SH-SY5Y (cell line): ENCODE measurements around the gene MCF2L.

Source experiments
- GATA2 ChIP-seq: IDR thresholded peaks from 2 replicates; pipeline ENCODE4 v1.6.1; 2011; ENCODE audit warnings: mild to moderate bottlenecking, low read depth, low read length
- GATA3 ChIP-seq: IDR thresholded peaks from 2 replicates; pipeline ENCODE4 v1.6.1; 2011; ENCODE audit warnings: low read depth, mild to moderate bottlenecking, low read length, moderate library complexity

The MCF2L gene

GRCh38 chr13:113077566-113077952 lies 108.5 kb downstream of the MCF2L start:
- no peak for TF ChIP-seq GATA3
- no peak for TF ChIP-seq GATA2

DNA sequence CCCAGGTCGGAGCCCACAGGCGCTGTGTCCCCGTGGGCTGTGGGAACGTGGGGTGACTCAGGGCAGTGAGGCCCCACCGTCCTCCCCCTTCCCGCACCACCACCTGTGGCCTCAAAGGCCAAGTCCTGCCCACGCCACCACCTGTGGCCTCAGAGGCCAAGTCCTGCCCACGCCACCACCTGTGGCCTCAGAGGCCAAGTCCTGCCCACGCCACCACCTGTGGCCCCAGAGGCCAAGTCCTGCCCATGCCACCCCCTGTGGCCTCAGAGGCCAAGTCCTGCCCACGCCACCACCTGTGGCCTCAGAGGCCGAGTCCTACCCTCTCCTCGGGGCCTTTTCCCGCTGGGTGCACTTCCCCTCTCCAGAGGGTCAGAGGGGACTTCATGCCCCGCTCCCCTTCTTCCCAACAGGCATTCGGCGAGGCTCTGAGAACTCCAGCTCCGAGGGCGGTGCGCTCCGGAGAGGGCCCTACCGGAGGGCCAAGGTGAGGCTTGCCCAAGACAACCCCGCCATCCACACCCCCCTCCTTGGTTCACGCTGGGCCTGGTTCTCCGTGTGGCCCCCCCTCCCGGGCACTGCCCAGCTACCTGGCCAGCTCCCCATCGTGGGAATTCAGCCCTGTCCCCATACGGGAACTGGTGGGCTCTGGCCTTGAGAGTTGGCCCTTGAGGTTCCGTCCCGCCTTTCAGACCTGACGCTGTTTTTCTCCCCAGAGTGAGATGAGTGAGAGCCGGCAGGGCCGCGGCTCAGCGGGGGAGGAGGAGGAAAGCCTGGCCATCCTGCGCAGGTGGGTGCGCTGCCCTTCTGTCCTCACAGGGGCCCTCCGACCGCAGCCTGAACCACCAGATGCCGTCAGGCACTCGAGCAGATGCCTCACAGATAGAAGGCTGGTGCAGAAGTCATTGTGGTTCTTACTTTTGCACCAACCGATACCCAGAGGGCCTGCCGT lies 109.2 kb downstream of the MCF2L start:
- TF ChIP-seq GATA2 (no peak), GATA3 (no peak)

- no peak for TF ChIP-seq GATA3
- no peak for TF ChIP-seq GATA2
Observed at GRCh38 chr13:113078902-113079780, 110.1 kb downstream of the MCF2L start.

GRCh38 chr13:113080361-113080831 lies 111.4 kb downstream of the MCF2L start:
- no peak for TF ChIP-seq GATA3

- no peak for TF ChIP-seq GATA2
Observed at GRCh38 chr13:113080901-113081521, 112.0 kb downstream of the MCF2L start.

DNA sequence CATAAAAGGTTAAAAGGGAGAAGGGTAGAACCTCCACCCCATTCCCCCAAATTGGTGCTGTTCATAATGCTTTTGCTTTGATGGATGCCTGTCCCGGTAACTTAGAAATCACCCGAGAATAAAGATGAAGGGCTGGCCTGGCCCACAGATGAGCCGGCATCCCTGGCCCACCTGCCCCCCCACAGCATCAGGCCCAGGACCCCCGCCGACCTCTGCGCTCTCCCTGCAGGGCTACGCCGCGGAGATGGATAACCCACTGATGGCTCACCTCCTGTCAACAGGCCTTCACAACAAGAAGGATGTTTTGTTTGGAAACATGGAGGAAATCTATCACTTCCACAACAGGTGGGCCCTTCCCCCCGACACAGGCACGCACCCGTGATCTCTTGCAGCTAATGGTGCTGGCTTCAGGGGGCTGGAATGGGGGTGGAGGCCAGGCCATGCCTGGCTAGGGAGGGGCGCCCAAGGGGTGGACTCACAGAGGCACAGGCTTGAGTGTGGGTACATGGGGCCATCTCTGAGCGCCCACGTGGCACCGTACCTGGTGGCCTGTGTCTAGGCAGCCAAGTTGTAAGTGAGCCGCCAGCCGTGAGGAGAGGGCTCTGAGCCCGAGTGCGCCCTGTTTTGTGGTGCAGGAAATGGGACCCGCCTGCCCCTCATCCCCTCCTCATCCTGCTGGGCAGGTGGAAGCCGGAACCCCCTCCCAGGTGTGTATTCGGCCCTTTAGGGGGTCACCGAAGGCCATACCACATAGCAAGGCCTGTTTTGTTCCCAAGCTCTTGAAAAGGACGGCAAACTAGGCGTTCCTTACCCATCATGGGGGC lies 113.4 kb downstream of the MCF2L start:
- no peak for TF ChIP-seq GATA3
- no peak for TF ChIP-seq GATA2

- TF ChIP-seq GATA2: no peak
- no peak for TF ChIP-seq GATA3
Observed at GRCh38 chr13:113083022-113083373, 114.0 kb downstream of the MCF2L start.

- TF ChIP-seq GATA3: no peak
- no peak for TF ChIP-seq GATA2
Observed at GRCh38 chr13:113083402-113084061, 114.5 kb downstream of the MCF2L start.

DNA sequence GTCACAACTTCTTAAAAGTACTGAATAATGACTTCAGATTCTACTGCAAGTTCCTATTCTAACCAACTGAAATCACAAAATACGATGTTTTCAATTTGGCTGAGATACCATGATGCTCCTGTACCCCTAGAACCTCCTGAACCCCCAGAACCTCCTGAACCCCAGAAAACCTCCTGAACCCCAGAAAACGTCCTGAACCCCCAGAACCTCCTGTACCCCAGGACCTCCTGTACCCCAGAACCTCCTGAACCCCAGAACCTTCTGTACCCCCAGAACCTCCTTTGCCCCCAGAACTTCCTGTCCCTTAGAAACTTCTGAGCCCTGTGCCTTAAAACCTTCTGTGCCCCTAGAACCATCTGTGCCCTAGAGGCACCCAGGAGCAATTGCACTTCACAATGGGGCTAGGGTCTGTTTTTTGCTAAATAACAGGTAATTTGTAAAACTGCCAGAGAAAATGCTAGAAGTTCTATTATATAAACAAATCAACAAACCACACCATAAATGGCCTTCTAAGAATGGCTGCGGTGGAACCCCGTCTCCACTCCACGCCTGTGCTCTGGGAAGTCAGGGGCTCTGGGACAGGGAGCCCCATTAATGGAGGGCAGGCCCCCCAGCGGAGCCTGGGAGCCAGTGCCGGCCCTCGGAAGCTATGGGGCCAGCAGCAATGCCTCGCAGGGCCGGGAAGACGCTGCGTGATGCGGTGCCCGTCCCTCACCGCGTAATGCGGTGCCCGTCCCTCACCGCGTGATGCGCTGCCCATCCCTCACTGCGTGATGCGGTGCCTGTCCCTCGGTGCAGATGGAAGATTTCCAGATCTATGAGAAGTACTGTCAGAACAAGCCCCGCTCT lies 115.3 kb downstream of the MCF2L start:
- TF ChIP-seq GATA3 (no peak), GATA2 (no peak)

DNA sequence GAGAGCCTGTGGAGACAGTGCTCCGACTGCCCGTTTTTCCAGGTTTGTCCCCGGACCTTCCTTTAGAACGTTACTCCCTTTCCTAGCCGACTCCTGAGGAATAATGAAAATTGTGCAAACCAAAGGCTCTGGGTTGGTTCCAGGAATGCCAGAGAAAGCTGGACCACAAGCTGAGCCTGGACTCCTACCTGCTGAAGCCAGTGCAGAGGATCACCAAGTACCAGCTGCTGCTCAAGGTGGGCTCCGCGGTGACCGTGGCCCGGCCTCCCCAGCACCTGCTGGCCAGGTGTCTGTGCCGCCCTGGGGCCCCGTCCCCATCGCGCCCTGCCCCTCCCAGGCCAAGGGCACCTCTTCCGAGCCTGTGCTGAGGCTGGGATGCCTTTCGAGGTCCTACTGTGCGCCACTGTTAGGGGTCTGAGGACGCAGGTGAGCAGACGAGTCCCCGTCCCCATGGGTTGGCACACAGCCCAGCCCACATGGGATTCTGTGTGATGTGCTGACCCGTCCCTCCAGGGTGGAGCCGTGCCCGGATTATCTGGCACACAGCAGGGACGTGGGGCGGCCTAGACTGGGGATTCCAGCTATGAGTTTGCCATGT lies 116.0 kb downstream of the MCF2L start:
- TF ChIP-seq GATA2 (no peak), GATA3 (no peak)

DNA sequence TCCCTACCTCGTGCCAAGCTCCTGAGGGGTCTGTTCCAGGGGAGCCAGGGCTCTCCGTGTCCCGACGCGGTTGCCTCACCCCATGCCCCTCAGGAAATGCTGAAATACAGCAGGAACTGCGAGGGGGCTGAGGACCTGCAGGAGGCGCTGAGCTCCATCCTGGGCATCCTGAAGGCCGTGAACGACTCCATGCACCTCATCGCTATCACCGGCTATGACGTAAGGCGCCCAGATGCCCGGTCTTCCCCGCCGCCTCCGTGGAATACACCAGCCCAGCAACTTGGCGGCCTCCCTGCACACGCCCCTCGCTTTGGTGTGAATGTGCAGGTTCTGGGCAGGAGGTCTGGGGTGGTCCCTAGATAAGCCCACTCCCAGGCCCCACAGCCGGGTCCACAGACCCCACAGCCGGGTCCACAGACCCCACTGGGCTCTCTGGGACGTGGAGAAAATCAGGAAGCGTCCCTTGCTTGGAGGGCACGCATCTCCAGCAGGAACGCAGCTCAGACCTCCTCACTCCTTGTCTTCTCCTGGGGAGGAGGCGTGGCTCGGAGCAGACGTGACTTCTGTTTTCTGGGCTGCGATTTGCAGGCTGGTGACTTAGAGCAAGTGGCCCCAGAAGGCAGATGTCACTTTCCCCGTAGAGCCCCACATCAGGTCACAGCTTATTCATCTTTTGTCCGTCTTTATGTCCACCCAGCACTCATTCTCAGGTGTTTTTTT lies 117.2 kb downstream of the MCF2L start:
- TF ChIP-seq GATA3 (no peak), GATA2 (no peak)
